Fibroblast of mammary gland (primary cell): Measurements from ENCODE around the gene TDP1.
A peak's percentile ranks its signal among the peaks of the same experiment; 100 is the strongest.

Source experiments
- DNase-seq: peaks from one replicate; pipeline ENCODE4 v3.0.0-alpha.2; 2010; ENCODE audit warnings: low read depth
- H3K4me3 ChIP-seq: 2 replicates; pipeline ENCODE4 v1.5.1; 2011; ENCODE audit warnings: low read depth, mild to moderate bottlenecking, low read length, moderate library complexity; ENCODE audit not compliant: control insufficient read depth
- CTCF ChIP-seq: conservative IDR thresholded peaks from 2 replicates; pipeline ENCODE4 v1.5.1; 2011; ENCODE audit warnings: low read depth, low read length, inconsistent platforms; ENCODE audit not compliant: control insufficient read depth, insufficient read depth

Gene TDP1

GRCh38 chr14:90040411-90040810, 84.7 kb downstream of the TDP1 start:
- no peak for TF ChIP-seq CTCF
- H3K4me3 ChIP-seq = no peak overlapping the region
- no peak for DNase-seq

- no peak for TF ChIP-seq CTCF
- DNase-seq = no peak
- no peak overlapping the region for H3K4me3 ChIP-seq
Observed at GRCh38 chr14:90042496-90043252, 86.9 kb downstream of the TDP1 start.

- DNase-seq = no peak
- no peak for TF ChIP-seq CTCF
- no peak overlapping the region for H3K4me3 ChIP-seq
Observed at GRCh38 chr14:90045616-90046015, 89.9 kb downstream of the TDP1 start.

GRCh38 chr14:90049390-90049789, 93.7 kb downstream of the TDP1 start:
- peak; percentile 20 for DNase-seq
- TF ChIP-seq CTCF = no peak
- H3K4me3 ChIP-seq = no peak overlapping the region

GRCh38 chr14:90050271-90050670, 94.5 kb downstream of the TDP1 start:
- TF ChIP-seq CTCF = no peak
- no peak for DNase-seq
- no peak overlapping the region for H3K4me3 ChIP-seq

GRCh38 chr14:90053044-90053443, 97.3 kb downstream of the TDP1 start:
- no peak overlapping the region for H3K4me3 ChIP-seq
- DNase-seq = no peak
- no peak for TF ChIP-seq CTCF

- H3K4me3 ChIP-seq = no peak overlapping the region
- DNase-seq = no peak
- no peak for TF ChIP-seq CTCF
Observed at GRCh38 chr14:90054803-90055202, 99.1 kb downstream of the TDP1 start.
